Thoracic aorta (tissue), 2 donors: Measurements from ENCODE around the gene MRPS31. TPM values are rescaled to one million over a fixed set of nuclear protein-coding genes. Genes with fewer than 3 reads are reported as not detected.
"Not testable (repeated sequence)": the region's sequence is repeated elsewhere in the genome, so short reads cannot be mapped to it uniquely, and the experiment has no call there.

Experiments used
- ATAC-seq: fragments of 150-250 bp; one replicate; pipeline ENCODE4 v1.8.0; 2017; ENCODE audit warnings: low read depth; ENCODE audit not compliant: insufficient number of reproducible peaks, low FRiP score
- DNase-seq: peaks from one replicate; pipeline ENCODE4 v3.0.0-alpha.2; 2020; ENCODE audit warnings: low spot score
- H3K27ac ChIP-seq, 2 donors: fragments of 200-600 bp; sonication (generic); 1 replicate in 1 of 2; 2 replicates in 1 of 2; pipeline ENCODE4 v1.5.1; 2016; ENCODE audit warnings: mild to moderate bottlenecking in 2 of 2, moderate library complexity in 2 of 2
- H3K27me3 ChIP-seq: fragments of 200-600 bp; sonication (generic); replicated peaks from 2 replicates; pipeline ENCODE4 v1.6.0; 2016; ENCODE audit warnings: mild to moderate bottlenecking; ENCODE audit not compliant: insufficient read depth
- H3K36me3 ChIP-seq: fragments of 200-600 bp; sonication (generic); one replicate; pipeline ENCODE4 v1.5.1; 2016
- H3K4me1 ChIP-seq, 2 donors: fragments of 200-600 bp; sonication (generic); 1 replicate in 1 of 2; 2 replicates in 1 of 2; pipeline versions ENCODE4 v1.5.1 to v1.6.0; 2016; ENCODE audit warnings: low read depth in 2 of 2, mild to moderate bottlenecking in 1 of 2; ENCODE audit not compliant: control insufficient read depth in 1 of 2
- H3K4me3 ChIP-seq: fragments of 200-600 bp; sonication (generic); 2 replicates; pipeline ENCODE4 v1.5.1; 2016; ENCODE audit warnings: mild to moderate bottlenecking
- H3K9me3 ChIP-seq: fragments of 200-600 bp; sonication (generic); 2 replicates; pipeline ENCODE4 v1.5.1; 2016
- total RNA-seq, 2 donors: library from RNA; depleted of rRNA; stranded (reverse); fragments of >200 nt; gene quantifications; one replicate each; pipeline versions ENCODE4 v1.1.0 to v1.2.3, GENCODE V29; 2016
- TF ChIP-seq, protein P1 (sequence below): fragments of 200-600 bp; sonication (generic); IDR thresholded peaks from one replicate; pipeline ENCODE4 v1.5.1; 2019; ENCODE audit warnings: antibody characterized with exemption

Gene MRPS31
- total RNA-seq, 2 donors from 2014 or later = 11.4 to 13.7 TPM

DNA sequence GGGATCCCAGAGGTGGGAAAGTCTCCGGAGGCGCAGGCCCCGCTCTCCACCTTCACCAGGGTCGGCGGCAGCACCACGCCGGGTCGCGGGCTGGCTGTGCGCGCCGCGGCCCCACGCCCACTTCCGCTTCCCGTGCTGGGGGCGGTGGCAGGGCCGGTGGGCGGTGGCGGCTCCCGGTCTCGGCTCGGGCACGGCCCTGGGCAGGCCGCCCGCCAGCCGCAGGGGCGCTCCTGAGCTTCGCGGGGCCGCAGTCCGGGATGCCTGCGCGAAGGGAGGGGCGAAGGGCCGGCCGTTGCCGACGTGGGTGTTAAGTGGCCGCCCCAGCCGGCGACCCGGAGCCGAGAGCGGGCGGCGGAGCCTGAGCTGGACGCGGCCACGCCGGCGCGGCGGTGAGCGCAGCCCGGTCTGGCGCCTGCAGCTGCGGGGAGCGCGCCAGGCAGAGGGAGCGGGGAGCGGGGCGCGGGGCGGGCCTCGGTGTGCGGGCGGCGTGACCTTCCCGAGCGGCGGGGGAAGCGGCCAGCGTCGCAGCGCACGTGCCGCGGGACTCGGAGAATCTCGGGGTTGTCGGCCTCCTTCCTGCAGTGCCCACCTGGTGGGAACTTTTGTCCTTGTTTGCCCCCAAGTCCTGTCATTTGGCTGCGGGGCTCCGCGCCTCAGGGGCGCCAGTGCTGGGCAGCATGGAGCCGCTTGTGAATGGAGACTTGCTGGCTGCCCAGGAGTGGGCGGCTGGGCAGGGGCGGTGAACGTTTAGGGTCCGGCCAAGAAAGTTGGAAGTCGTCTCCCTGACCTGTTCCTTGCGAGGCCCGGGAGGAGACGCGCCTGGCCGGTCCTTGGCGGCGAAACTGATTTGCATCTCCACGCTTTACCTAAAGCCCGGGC lies 18.5 kb upstream of the MRPS31 start, which contains the start of gene SLC25A15:
Gene SLC25A15, plus strand, starts transcription at position 337 of the 879 bp plus-strand sequence. CDS start 3,616 bp downstream, outside the sequence.
- ATAC-seq = peak; percentile 53
- Histone ChIP-seq H3K36me3 (no peaks in the 10 kb centered on the region), H3K4me1 (peaks cover 4 to 11% of the 10 kb centered on the region in 2 donors), H3K9me3 (no peaks in the 10 kb centered on the region), H3K27me3 (no peaks in the 10 kb centered on the region), H3K27ac (peak within 1 kb of the TSS; percentile 70 to 89), H3K4me3 (peak within 1 kb of the TSS; percentile 89)
- no peak for DNase-seq
- TF ChIP-seq, protein P1, sequence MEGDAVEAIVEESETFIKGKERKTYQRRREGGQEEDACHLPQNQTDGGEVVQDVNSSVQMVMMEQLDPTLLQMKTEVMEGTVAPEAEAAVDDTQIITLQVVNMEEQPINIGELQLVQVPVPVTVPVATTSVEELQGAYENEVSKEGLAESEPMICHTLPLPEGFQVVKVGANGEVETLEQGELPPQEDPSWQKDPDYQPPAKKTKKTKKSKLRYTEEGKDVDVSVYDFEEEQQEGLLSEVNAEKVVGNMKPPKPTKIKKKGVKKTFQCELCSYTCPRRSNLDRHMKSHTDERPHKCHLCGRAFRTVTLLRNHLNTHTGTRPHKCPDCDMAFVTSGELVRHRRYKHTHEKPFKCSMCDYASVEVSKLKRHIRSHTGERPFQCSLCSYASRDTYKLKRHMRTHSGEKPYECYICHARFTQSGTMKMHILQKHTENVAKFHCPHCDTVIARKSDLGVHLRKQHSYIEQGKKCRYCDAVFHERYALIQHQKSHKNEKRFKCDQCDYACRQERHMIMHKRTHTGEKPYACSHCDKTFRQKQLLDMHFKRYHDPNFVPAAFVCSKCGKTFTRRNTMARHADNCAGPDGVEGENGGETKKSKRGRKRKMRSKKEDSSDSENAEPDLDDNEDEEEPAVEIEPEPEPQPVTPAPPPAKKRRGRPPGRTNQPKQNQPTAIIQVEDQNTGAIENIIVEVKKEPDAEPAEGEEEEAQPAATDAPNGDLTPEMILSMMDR = no peak

DNA sequence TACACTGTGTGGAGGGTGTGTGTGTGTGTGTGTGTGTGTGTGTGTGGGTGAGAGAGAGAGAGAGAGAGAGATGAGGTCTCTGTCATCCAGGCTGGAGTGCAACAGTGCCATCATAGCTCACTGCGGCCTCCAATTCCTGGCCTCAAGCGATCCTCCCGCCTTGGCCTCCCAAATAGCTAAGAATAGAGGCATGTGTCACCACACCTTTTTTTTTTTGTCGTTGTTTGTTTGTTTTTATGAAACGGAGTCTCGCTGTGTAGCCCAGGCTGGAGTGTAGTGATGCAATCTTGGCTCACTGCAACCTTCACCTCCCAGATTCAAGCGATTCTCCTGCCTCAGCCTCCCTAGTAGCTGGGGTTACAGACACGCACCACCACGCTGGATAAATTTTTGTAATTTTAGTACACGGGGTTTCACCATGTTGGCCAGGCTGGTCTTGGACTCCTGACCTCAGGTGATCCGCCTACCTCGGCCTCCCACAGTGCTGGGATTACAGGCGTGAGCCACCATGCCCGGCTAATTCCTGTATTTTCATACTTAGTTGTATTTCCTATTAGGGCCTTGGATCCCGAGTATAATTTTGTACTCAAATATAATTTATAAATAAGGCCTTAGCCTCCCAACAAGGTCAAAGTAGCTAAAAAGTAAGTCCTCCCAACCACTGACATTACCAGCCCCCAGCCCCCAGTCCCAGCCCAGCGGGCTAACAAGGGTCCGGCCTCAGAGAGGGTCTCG lies 17.7 kb upstream of the MRPS31 start:
- not testable (repeated sequence) for DNase-seq, H3K9me3 ChIP-seq, H3K36me3 ChIP-seq, ATAC-seq, H3K27me3 ChIP-seq
- H3K4me3 ChIP-seq = peak overlapping the region; percentile 89
- peaks cover 4 to 11% of the 10 kb centered on the region in 2 donors for H3K4me1 ChIP-seq
- peak overlapping the region; percentile 70 to 89 for H3K27ac ChIP-seq

DNA sequence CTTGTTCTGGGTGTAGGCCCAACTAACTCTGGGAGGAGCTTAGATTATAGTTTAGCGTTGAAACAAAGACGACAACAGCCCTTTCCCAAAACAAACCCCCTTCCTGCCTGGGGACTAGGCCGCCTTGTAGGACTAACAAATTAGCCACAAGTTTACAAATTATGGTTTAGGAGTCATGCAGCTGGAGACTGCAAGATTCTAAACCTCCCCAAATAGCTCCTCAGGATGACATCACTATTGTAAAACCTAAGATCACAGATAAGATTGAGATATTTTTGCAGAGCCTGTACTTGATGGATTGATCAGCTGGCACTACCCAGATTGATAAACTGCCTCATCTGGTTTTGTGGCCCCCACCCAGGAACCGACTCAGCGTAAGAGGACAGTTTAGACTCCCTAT lies 16.1 kb upstream of the MRPS31 start:
- no peaks in the 10 kb centered on the region for H3K36me3 ChIP-seq
- no peaks in the 10 kb centered on the region for H3K9me3 ChIP-seq
- no peak for ATAC-seq

DNA sequence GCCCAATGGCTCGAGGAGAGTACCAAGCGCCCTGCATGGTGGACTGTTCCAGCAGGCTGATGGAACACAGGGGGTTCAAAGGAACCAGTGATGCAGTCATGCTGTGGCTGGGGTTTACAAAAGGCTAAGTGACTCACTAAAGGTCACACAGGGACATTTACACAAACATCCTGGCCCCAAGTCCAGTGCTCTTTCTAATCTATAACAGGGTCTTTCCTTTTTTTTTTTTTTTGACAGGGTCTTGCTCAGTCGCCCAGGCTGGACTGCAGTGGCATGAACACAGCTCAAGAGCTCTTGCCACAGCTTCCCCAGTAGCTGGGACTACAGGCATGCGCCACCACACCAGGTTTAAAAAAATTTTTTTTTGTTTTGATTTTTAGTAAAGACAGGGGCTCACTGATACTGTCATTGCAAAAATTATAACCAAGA lies 15.6 kb upstream of the MRPS31 start:
- TF ChIP-seq, protein P1 = no peak
- peaks cover 4 to 11% of the 10 kb centered on the region in 2 donors for H3K4me1 ChIP-seq
- H3K9me3 ChIP-seq = no peaks in the 10 kb centered on the region
- ATAC-seq (no peak), DNase-seq (no peak)
- H3K36me3 ChIP-seq = no peaks in the 10 kb centered on the region
- no peak overlapping the region for H3K27ac ChIP-seq
- no peak overlapping the region for H3K4me3 ChIP-seq
- no peaks in the 10 kb centered on the region for H3K27me3 ChIP-seq

More for the DNA sequence above, 16.1 kb upstream of the MRPS31 start:
- Histone ChIP-seq H3K4me3 (no peak overlapping the region), H3K27me3 (no peaks in the 10 kb centered on the region), H3K27ac (no peak overlapping the region), H3K4me1 (peaks cover 4 to 11% of the 10 kb centered on the region in 2 donors)
- TF ChIP-seq, protein P1 = no peak
- DNase-seq = no peak

DNA sequence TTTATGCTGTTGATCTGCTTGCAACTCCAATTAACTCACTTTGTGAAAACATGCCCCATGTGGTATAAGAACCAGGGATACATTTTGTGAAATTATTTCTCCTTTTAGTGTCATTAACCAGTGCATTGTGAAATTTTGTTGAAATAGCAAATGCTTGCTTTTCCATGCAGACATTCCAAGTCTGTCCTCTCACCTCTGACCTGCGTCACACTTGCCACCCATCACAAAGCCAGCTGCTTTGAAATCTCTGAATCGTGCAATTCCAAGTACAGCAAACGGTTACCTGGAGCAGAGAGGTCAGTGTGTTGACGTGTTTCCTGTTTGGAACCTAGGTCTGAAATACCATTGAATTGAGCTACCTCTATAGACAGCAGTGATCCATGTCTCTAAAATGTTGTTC lies 13.6 kb upstream of the MRPS31 start:
- Histone ChIP-seq H3K27ac (no peak overlapping the region), H3K4me3 (no peak overlapping the region), H3K4me1 (peaks cover 4% of the 10 kb centered on the region in 2 donors), H3K9me3 (no peaks in the 10 kb centered on the region), H3K36me3 (no peaks in the 10 kb centered on the region), H3K27me3 (no peaks in the 10 kb centered on the region)
- ATAC-seq (no peak), DNase-seq (no peak)
- TF ChIP-seq, protein P1 = no peak

DNA sequence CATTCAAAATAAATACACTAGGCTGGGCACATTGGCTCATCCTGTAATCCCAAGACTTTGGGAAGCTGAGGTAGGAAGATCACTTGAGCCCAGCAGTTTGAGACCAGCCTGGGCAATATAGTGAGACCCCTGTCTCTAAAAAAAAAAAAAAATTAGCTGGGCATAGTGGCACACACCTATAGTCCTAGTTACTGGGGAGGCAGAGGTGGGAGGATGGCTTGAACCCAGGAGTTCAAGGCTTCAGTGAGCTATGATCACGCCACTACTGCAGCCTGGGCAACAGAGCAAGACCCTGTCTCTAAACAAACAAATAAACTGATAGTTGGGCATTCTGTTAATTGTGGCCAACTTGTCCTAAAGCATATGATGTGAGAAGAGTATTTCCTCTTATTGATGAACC lies 12.0 kb upstream of the MRPS31 start:
- H3K27ac ChIP-seq, H3K4me3 ChIP-seq, H3K9me3 ChIP-seq, DNase-seq, ATAC-seq, H3K4me1 ChIP-seq, H3K36me3 ChIP-seq, H3K27me3 ChIP-seq: not testable (repeated sequence)
